SK-N-SH treated with all-trans-retinoic acid at 6 μM for 48 hours (cell line): ENCODE data around the gene PKD2L2.
"Not testable (repeated sequence)": the region's sequence is repeated elsewhere in the genome, so short reads cannot be mapped to it uniquely, and the experiment has no call there.

Source experiments
- ATAC-seq: fragments of 200-7000 bp; cut with Tn5 transposase; 3 replicates; pipeline ENCODE4 v1.9.1; 2020; ENCODE audit warnings: mild to moderate bottlenecking, moderate library complexity
- GLIS3 ChIP-seq: fragments of 250-450 bp; sonication (Bioruptor Pico); IDR thresholded peaks from 2 replicates; pipeline ENCODE4 v1.5.0; 2020; ENCODE audit warnings: mild to moderate bottlenecking, moderate library complexity
- OSR1 ChIP-seq: fragments of 250-450 bp; sonication (Bioruptor Pico); IDR thresholded peaks from 2 replicates; pipeline ENCODE4 v1.8.0; 2022; ENCODE audit warnings: moderate library complexity, mild to moderate bottlenecking, inconsistent platforms
- ZFP30 ChIP-seq: fragments of 450-650 bp; formaldehyde crosslinking; IDR thresholded peaks from 2 replicates; pipeline ENCODE4 v1.5.0; 2022; ENCODE audit warnings: mild to moderate bottlenecking, moderate library complexity

PKD2L2 gene

GRCh38 chr5:137970384-137970783, 81.1 kb downstream of the PKD2L2 start:
- not testable (repeated sequence) for ATAC-seq

- TF ChIP-seq ZFP30 (CRISPR knock-in tag) = no peak
- no peak for ATAC-seq
These were observed 86.0 kb downstream of the PKD2L2 start for GRCh38 chr5:137975208-137975607.

GRCh38 chr5:137989419-137989818, 100.2 kb downstream of the PKD2L2 start:
- no peak for ATAC-seq
- no peak for TF ChIP-seq GLIS3 (CRISPR knock-in tag)
- no peak for TF ChIP-seq OSR1 (CRISPR knock-in tag)
